Measurements from ENCODE around the gene TMEM135. TPM values are rescaled to one million over a fixed set of nuclear protein-coding genes. Genes with fewer than 3 reads are reported as not detected.

The TMEM135 gene
- total RNA-seq, 4 donors from 2014 or later: 13.1 to 123 (median 19.1) TPM

- no peak overlapping the region for H3K27ac ChIP-seq
- TF ChIP-seq POLR2A (IDR thresholded peaks at IDR 0.05) (no peak), POLR2AphosphoS5 (IDR thresholded peaks at IDR 0.05) (no peak), CTCF (IDR thresholded peaks at IDR 0.05) (no peak), EP300 (IDR thresholded peaks at IDR 0.05; ENCODE audit: low read depth) (no peak)
- peaks cover 0 to 5% (median 0%) of the 10 kb centered on the region in 4 donors for H3K36me3 ChIP-seq
- H3K27me3 ChIP-seq: no peaks in the 10 kb centered on the region
- DNase-seq: no peak
- no peaks in the 10 kb centered on the region for H3K9me3 ChIP-seq
- in situ Hi-C loops (cut with MboI; ENCODE audit: low pct_ligation_motif_present in 1 of 4, low pct_unique_long_range_greater_than_20kb in 1 of 4, low sequenced_read_pairs in 3 of 4): no loop called here
- intact Hi-C loops (cut with DNase I; ENCODE audit: low total_unique reads): no loop called here
- no peak overlapping the region for H3K4me3 ChIP-seq
- H3K4me1 ChIP-seq: no peaks in the 10 kb centered on the region
These were observed 287.2 kb downstream of the TMEM135 start for GRCh38 chr11:87324817-87325489.

- no peaks in the 10 kb centered on the region for H3K9me3 ChIP-seq
- no peak overlapping the region for H3K4me3 ChIP-seq
- DNase-seq: no peak
- in situ Hi-C loops (cut with MboI; ENCODE audit: low pct_ligation_motif_present in 1 of 4, low pct_unique_long_range_greater_than_20kb in 1 of 4, low sequenced_read_pairs in 3 of 4): no loop called here
- 83 to 87% methylated on average over 2 to 3 of the region's 3 CpGs for WGBS, 2 donors (ENCODE audit: low coverage in 1 of 2)
- TF ChIP-seq CTCF (IDR thresholded peaks at IDR 0.05) (no peak), POLR2AphosphoS5 (IDR thresholded peaks at IDR 0.05) (no peak), EP300 (IDR thresholded peaks at IDR 0.05; ENCODE audit: low read depth) (no peak), POLR2A (IDR thresholded peaks at IDR 0.05) (no peak)
- peaks cover 0 to 5% (median 0%) of the 10 kb centered on the region in 4 donors for H3K36me3 ChIP-seq
- H3K27me3 ChIP-seq: no peaks in the 10 kb centered on the region
- H3K4me1 ChIP-seq: no peaks in the 10 kb centered on the region
- intact Hi-C loops (cut with DNase I; ENCODE audit: low total_unique reads): no loop called here
- H3K27ac ChIP-seq: no peak overlapping the region
These were observed 287.7 kb downstream of the TMEM135 start for GRCh38 chr11:87325490-87325872.

GRCh38 chr11:87326594-87326993, 288.9 kb downstream of the TMEM135 start:
- Histone ChIP-seq H3K27ac (no peak overlapping the region), H3K4me3 (no peak overlapping the region)

GRCh38 chr11:87329172-87329571, 291.4 kb downstream of the TMEM135 start:
- DNase-seq: no peak
- WGBS, 2 donors (ENCODE audit: low coverage in 1 of 2): 86 to 94% methylated on average over 2 of the region's 2 CpGs

More at GRCh38 chr11:87326594-87326993, 288.9 kb downstream of the TMEM135 start:
- WGBS, 2 donors (ENCODE audit: low coverage in 1 of 2): 89 to 90% methylated on average over 2 of the region's 2 CpGs
- H3K4me1 ChIP-seq: no peaks in the 10 kb centered on the region
- intact Hi-C loops (cut with DNase I; ENCODE audit: low total_unique reads): no loop called here
- in situ Hi-C loops (cut with MboI; ENCODE audit: low pct_ligation_motif_present in 1 of 4, low pct_unique_long_range_greater_than_20kb in 1 of 4, low sequenced_read_pairs in 3 of 4): no loop called here
- H3K9me3 ChIP-seq: no peaks in the 10 kb centered on the region
- DNase-seq: no peak
- no peaks in the 10 kb centered on the region for H3K36me3 ChIP-seq
- no peaks in the 10 kb centered on the region for H3K27me3 ChIP-seq
- TF ChIP-seq POLR2AphosphoS5 (IDR thresholded peaks at IDR 0.05) (no peak), CTCF (IDR thresholded peaks at IDR 0.05) (no peak), EP300 (IDR thresholded peaks at IDR 0.05; ENCODE audit: low read depth) (no peak), POLR2A (IDR thresholded peaks at IDR 0.05) (no peak)

More at GRCh38 chr11:87329172-87329571, 291.4 kb downstream of the TMEM135 start:
- H3K27ac ChIP-seq: no peak overlapping the region
- no peaks in the 10 kb centered on the region for H3K36me3 ChIP-seq
- no peak overlapping the region for H3K4me3 ChIP-seq
- no peaks in the 10 kb centered on the region for H3K4me1 ChIP-seq
- in situ Hi-C loops (cut with MboI; ENCODE audit: low pct_ligation_motif_present in 1 of 4, low pct_unique_long_range_greater_than_20kb in 1 of 4, low sequenced_read_pairs in 3 of 4) (no loop called here), intact Hi-C loops (cut with DNase I; ENCODE audit: low total_unique reads) (no loop called here)
- no peaks in the 10 kb centered on the region for H3K27me3 ChIP-seq
- TF ChIP-seq POLR2A (IDR thresholded peaks at IDR 0.05) (no peak), CTCF (IDR thresholded peaks at IDR 0.05) (no peak), EP300 (IDR thresholded peaks at IDR 0.05; ENCODE audit: low read depth) (no peak), POLR2AphosphoS5 (IDR thresholded peaks at IDR 0.05) (no peak)
- no peaks in the 10 kb centered on the region for H3K9me3 ChIP-seq

All from transverse colon (tissue), 4 donors.